ENCODE data around the gene CERS6.

DNA sequence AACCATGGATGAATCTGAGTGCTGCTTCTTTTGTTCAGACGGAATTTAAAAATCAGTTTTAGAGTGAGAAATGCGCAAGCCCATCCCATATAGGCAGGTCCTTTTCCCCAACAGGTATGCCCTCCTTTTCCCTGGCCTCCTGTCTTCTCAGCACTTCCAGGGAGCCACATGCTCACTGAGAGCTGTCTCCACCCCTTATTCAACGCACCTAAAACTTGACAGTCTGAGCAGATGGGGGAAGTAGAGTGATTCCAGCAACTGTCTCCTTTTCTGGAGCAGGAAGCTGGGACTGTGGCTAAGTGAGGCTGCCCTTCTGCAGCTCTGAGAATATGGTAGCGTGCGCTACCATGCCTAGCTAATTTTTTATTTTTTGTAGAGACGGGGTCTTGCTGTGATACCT is 293.2 kb downstream of the CERS6 start:
- no peak for TF ChIP-seq SP1 (IDR thresholded peaks at IDR 0.05; ENCODE audit: low read depth, low read length)
- no peak for TF ChIP-seq CTCF (IDR thresholded peaks at IDR 0.05 in 2 of 3, conservative IDR thresholded peaks at IDR 0.05 in 1 of 3; ENCODE audit: control insufficient read depth in 2 of 3, extremely low read depth in 1 of 3, insufficient read depth in 1 of 3, low read depth in 3 of 3, low read length in 3 of 3)
- no peak for TF ChIP-seq PRDM15 (CRISPR knock-in tag; IDR thresholded peaks at IDR 0.05)
- no peak for TF ChIP-seq EZH2 (IDR thresholded peaks at IDR 0.05; ENCODE audit: borderline replicate concordance, control insufficient read depth, low read depth, low read length)
- TF ChIP-seq NBN (IDR thresholded peaks at IDR 0.05): no peak
- no peak for TF ChIP-seq ZBTB11 (CRISPR knock-in tag; IDR thresholded peaks at IDR 0.05)
- no peak for TF ChIP-seq ZNF622 (IDR thresholded peaks at IDR 0.05)
- TF ChIP-seq EP300 (IDR thresholded peaks at IDR 0.05; ENCODE audit: borderline replicate concordance in 1 of 2, control insufficient read depth in 1 of 2, low read depth in 2 of 2, low read length in 2 of 2): no peak
- no peak for TF ChIP-seq YY1 (IDR thresholded peaks at IDR 0.05; ENCODE audit: low read depth, low read length)

All from GM12878 (cell line).